ENCODE results near the gene DMKN. TPM values are rescaled to one million over a fixed set of nuclear protein-coding genes. Genes with fewer than 3 reads are reported as not detected.

Gene DMKN
- total and polyA plus RNA-seq, 9 of the 15 experiments (the other 6 are each of a cell fraction or from before 2014, with no cell fraction given) = 0.36 to 0.53 TPM; not detected in 7

DNA sequence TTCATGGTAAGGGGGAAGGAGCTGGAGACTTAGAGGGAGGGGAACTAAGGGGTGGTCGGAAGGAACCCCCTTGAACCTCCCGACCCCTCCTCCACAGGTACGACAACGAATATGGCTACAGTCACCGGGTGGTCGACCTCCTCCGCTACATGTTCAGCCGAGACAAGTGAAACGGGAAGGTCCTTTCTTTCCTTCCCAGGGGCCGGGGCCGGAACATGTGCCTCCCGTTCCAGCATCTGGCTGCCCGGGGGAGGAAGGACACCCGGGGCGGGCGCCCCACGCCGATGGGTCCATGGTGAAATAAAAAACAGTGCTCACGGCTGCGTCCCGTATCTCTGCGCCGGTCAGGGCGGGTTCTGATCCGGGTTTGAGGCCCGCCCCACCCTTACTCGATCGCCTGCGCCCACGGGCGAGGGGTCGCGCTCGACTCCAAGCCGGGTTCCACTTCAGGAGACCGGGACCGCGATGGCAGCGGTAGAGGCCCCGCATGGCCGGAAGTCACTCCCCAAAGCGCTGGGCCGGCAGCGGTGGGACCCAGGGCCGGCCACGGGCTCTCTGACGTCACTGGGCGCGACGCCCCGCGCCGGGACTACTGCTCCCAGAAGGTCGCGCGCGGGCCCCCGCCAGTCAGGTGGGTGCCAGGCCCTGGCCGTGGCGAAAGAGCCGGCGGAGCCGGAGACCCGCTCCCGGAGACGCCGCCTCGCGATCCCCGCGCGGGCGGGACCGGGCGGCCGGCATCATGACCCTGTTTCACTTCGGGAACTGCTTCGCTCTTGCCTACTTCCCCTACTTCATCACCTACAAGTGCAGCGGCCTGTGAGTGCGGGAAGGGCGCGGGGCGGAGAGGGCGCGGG, 31.8 kb upstream of the DMKN start, which contains the start of gene TMEM147 (continued):
- TF ChIP-seq NR3C1 (CRISPR knock-in tag; IDR thresholded peaks at IDR 0.05) (no peak), PRMT5 (CRISPR knock-in tag; IDR thresholded peaks at IDR 0.05) (peak; percentile 39; the same call in 1 of the 2 replicates), MYNN (IDR thresholded peaks at IDR 0.05) (no peak), MYNN (CRISPR knock-in tag; IDR thresholded peaks at IDR 0.05) (no peak), TOE1 (IDR thresholded peaks at IDR 0.05; ENCODE audit: borderline replicate concordance) (no peak), TOE1 (CRISPR knock-in tag; IDR thresholded peaks at IDR 0.05; ENCODE audit: borderline replicate concordance, low read depth) (no peak), ZNF778 (CRISPR knock-in tag; IDR thresholded peaks at IDR 0.05) (no peak), PML (IDR thresholded peaks at IDR 0.05; ENCODE audit: low read length) (peak; percentile 46; the same call in 1 of the 2 replicates), XRCC5 (IDR thresholded peaks at IDR 0.05; ENCODE audit: low read depth, low read length) (peak; percentile 19; the same call in 1 of the 2 replicates), SMAD3 (CRISPR knock-in tag; conservative IDR thresholded peaks at IDR 0.05) (0 out of 2 replicates have a peak, but pooled peaks have one; percentile 46), ZNF23 (CRISPR knock-in tag; IDR thresholded peaks at IDR 0.05) (no peak), FOXP1 (CRISPR knock-in tag; IDR thresholded peaks at IDR 0.05) (0 out of 2 replicates have a peak, but pooled peaks have one; percentile 25), CUX1 (CRISPR knock-in tag; IDR thresholded peaks at IDR 0.05) (no peak)
- TF ChIP-seq, protein P1, sequence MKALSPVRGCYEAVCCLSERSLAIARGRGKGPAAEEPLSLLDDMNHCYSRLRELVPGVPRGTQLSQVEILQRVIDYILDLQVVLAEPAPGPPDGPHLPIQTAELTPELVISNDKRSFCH (CRISPR knock-in tag; IDR thresholded peaks at IDR 0.05) = no peak
- TF ChIP-seq, protein P1 (tag; IDR thresholded peaks at IDR 0.05) = no peak
- TF ChIP-seq, protein P2, sequence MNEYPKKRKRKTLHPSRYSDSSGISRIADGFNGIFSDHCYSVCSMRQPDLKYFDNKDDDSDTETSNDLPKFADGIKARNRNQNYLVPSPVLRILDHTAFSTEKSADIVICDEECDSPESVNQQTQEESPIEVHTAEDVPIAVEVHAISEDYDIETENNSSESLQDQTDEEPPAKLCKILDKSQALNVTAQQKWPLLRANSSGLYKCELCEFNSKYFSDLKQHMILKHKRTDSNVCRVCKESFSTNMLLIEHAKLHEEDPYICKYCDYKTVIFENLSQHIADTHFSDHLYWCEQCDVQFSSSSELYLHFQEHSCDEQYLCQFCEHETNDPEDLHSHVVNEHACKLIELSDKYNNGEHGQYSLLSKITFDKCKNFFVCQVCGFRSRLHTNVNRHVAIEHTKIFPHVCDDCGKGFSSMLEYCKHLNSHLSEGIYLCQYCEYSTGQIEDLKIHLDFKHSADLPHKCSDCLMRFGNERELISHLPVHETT (CRISPR knock-in tag; conservative IDR thresholded peaks at IDR 0.05 in 1 of 2, IDR thresholded peaks at IDR 0.05 in 1 of 2) = peak in 1 of 2 experiments; percentile 54; a peak in 2 of 4 replicates
- TF ChIP-seq, protein P3, sequence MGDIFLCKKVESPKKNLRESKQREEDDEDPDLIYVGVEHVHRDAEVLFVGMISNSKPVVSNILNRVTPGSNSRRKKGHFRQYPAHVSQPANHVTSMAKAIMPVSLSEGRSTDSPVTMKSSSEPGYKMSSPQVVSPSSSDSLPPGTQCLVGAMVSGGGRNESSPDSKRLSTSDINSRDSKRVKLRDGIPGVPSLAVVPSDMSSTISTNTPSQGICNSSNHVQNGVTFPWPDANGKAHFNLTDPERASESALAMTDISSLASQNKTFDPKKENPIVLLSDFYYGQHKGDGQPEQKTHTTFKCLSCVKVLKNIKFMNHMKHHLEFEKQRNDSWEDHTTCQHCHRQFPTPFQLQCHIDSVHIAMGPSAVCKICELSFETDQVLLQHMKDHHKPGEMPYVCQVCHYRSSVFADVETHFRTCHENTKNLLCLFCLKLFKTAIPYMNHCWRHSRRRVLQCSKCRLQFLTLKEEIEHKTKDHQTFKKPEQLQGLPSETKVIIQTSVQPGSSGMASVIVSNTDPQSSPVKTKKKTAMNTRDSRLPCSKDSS (IDR thresholded peaks at IDR 0.05; ENCODE audit: low read depth, partially characterized antibody) = no peak
